ENCODE data around the gene PRR23B.

DNA sequence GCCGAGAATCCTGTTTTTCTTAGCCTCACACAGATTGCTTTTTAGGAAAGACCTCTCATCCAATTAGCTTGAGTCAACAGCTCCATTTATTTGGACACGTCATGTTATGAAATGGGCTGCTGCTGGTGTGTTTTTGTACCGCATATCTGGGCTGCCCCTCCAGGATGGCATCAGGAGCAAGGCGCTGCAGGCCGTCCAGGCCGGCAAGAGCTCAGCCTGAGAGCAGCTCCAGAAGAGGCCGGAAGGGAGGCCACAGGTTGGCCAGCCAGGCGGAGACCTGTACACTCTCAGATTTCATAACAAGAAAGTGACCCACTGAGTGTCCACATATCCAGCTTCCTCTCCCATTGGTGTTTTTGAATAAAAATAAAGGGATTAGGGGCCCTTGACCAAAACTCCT lies 45.4 kb downstream of the PRR23B start:
- TF ChIP-seq, protein P1, sequence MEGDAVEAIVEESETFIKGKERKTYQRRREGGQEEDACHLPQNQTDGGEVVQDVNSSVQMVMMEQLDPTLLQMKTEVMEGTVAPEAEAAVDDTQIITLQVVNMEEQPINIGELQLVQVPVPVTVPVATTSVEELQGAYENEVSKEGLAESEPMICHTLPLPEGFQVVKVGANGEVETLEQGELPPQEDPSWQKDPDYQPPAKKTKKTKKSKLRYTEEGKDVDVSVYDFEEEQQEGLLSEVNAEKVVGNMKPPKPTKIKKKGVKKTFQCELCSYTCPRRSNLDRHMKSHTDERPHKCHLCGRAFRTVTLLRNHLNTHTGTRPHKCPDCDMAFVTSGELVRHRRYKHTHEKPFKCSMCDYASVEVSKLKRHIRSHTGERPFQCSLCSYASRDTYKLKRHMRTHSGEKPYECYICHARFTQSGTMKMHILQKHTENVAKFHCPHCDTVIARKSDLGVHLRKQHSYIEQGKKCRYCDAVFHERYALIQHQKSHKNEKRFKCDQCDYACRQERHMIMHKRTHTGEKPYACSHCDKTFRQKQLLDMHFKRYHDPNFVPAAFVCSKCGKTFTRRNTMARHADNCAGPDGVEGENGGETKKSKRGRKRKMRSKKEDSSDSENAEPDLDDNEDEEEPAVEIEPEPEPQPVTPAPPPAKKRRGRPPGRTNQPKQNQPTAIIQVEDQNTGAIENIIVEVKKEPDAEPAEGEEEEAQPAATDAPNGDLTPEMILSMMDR (IDR thresholded peaks at IDR 0.05), result no peak
- TF ChIP-seq POLR2A (IDR thresholded peaks at IDR 0.05), result no peak
